OCI-LY1 (cell line): ENCODE data around the gene CCL16.

Experiments used
- CTCF ChIP-seq: fragments of 200-600 bp; sonication (generic), shearing (Covaris generic); IDR thresholded peaks from 2 replicates; pipeline ENCODE4 v1.5.1; 2017; ENCODE audit warnings: mild to moderate bottlenecking, antibody characterized with exemption, low read length, moderate library complexity, mixed read lengths
- EZH2 ChIP-seq: fragments of 200-600 bp; sonication (generic), shearing (Covaris generic); IDR thresholded peaks from 2 replicates; pipeline ENCODE4 v1.8.0; 2017; ENCODE audit warnings: borderline replicate concordance, mixed run types, mild to moderate bottlenecking, antibody characterized with exemption, low read length, moderate library complexity, mixed read lengths

- TF ChIP-seq CTCF (no peak), EZH2 (no peak)
Observed at GRCh38 chr17:35953720-35954119, 27.6 kb downstream of the CCL16 start.
